Embryonic facial prominence (tissue), 1 donor: Measurements from ENCODE around the gene VTCN1.
A peak's percentile ranks its signal among the peaks of the same experiment; 100 is the strongest.
"Not testable (repeated sequence)": the region's sequence is repeated elsewhere in the genome, so short reads cannot be mapped to it uniquely, and the experiment has no call there.

Experiments used
- DNase-seq: peaks from one replicate; pipeline ENCODE4 v3.0.0-alpha.2; 2016; ENCODE audit errors: extremely low spot score

The VTCN1 gene

DNA sequence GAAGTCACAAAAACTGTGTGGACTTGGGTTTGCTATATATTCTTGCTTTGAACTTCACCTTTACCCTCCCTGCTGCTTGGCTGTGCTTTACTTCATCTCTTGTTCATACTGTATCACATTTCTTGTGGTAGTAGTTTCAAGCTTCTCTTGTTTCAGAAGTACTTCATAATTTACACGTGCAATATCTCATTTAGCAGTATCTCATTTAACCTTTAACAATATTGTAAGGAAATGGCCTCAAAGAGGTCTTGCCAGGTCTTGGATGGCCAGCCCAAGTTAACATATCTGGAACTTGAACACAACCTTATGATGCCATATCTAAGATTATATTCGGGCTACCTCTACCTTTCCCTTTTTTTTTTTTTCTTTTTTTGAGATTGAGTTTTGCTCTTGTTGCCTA lies 87.5 kb downstream of the VTCN1 start:
- no peak for DNase-seq

- DNase-seq: no peak
Measured at GRCh38 chr1:117122330-117123025, 88.2 kb downstream of the VTCN1 start.

DNA sequence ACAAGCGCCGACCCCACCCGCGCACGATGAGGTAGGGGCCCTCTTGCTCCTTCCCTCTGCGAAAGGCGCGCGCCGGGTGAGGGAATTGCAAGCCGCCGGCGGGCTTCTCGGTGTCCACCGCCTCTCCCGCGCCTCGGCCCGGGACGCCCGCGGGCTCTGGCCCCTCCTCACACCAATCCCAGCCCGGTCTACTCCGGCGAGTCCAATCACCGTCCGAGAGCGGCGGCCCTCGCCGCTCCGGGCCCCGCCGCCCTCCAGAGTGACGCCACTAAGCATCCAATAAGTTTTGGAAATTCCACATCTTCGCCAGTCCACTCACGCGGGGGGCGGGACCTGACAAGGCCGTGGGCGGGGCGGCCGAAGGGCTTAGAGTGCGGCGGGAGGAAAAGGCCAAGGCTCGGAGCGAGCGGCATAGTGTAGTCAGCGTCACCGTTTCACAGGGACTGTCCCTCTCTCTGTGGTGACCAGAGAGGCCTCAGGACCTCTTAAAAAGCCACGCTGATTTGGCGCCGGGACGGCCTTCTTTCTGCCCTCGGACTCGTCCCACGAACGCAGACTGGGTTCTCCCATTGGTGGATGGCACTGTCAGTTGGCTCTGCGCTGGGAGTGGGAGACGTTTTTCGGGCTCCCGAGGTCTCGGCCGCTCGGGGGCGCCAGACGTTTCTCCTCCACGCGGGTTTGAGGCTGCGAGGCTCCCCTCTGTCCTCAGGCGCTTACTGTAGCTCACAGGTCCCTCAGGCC lies 89.0 kb downstream of the VTCN1 start, which contains the start of gene TRIM45:
TSS of gene TRIM45 (minus strand) at position 161 of the 741 bp plus-strand sequence. CDS start 548 bp downstream, outside the sequence.
- peak; percentile 91 for DNase-seq

- peak; percentile 47 for DNase-seq
Measured at GRCh38 chr1:117120774-117121588, 89.7 kb downstream of the VTCN1 start.

GRCh38 chr1:117119144-117119543 lies 91.6 kb downstream of the VTCN1 start:
- not testable (repeated sequence) for DNase-seq

GRCh38 chr1:117118137-117118536 lies 92.6 kb downstream of the VTCN1 start:
- no peak for DNase-seq

DNA sequence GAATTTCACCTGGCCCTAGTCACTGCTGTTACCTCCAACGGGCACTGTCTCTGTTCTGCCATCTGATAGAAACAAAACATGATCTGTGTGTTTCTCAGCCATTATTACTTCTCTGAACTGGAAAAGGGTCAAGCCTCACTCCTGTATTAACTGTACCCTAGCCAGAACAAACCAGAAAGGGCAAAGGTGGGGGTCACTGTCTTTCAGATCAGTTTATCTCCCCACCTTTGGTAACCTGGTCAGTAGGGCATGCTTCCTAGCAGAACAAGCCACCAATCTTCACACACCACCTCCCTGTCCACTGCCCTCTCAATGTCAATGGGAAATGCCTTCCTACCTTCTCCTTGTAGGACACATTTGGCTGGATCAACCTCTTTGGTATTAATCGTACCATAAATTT lies 93.0 kb downstream of the VTCN1 start:
- no peak for DNase-seq

GRCh38 chr1:117116784-117117130 lies 94.0 kb downstream of the VTCN1 start:
- no peak for DNase-seq

GRCh38 chr1:117116090-117116783 lies 94.5 kb downstream of the VTCN1 start:
- no peak for DNase-seq

GRCh38 chr1:117114877-117115276 lies 95.8 kb downstream of the VTCN1 start:
- DNase-seq: no peak

GRCh38 chr1:117113199-117113598 lies 97.5 kb downstream of the VTCN1 start:
- DNase-seq: no peak

DNA sequence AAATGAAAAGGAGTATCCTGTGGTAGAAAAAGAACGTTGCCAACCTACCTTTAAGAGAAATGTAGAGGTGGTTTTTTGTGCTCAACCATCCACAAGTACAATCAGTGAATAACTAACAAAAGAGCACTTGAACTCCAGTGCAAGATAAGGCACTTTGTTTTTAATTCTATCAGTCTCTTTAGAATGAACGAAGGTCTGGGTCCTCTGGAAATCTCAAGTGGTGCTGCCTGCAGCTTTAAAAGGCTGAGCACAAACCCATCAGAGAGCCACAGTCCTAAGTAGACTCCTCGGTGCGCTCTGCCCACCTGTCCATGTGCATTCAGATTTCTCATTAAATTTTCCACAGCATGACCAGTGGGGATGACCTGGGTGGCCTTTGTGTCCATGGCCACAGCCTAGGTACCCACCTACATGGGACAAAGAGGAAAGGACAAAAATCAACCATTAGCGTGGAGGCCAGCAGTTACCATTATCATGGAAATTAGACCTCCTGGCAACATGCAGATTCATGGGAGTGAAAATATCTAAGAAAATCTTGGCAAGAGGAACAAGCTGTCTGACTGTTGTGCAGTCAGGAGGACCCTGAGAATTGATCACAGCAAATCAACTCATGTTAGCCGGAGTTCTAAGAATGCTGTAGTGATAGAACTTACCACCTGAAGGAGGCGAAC lies 98.5 kb downstream of the VTCN1 start:
- no peak for DNase-seq

DNA sequence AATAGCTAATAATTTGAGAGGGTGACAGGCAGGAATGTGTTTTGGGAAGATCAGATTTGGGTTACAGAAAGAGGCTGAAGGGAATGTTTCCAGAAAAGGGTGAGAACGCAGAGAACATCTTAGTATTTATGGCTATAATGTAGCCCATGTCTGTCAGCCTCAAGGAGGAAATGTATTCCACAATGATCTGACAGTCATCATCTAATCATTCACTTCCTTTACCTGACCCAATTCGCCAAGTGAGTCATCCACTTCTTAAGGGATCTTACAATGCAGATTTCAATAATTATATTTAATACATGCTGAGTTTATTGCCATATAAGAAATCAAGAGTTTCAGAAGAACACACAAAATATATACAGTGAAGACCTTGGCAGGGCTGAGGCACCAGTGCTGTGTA lies 100.0 kb downstream of the VTCN1 start:
- no peak for DNase-seq

DNA sequence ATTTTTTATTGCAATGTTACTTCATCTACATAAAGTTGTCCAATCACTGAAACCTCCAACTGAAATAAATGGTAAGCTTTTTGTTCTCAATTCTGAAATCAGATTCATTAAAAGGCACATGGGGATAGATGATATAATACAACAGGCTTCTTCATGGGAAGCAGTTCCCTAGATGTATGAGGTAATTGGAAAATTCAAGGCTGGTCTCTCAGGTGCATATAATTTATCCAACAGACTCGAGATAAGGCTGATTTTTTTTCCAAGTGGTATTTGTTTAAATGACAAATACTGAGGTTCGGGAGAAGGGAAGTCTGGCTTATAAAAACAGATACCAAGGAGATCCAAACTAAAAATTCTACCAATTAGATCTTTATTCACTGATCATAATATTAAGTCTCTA lies 103.4 kb downstream of the VTCN1 start:
- no peak for DNase-seq

GRCh38 chr1:117106478-117106877 lies 104.2 kb downstream of the VTCN1 start:
- DNase-seq: no peak

- no peak for DNase-seq
Measured at GRCh38 chr1:117105722-117106121, 105.0 kb downstream of the VTCN1 start.

DNA sequence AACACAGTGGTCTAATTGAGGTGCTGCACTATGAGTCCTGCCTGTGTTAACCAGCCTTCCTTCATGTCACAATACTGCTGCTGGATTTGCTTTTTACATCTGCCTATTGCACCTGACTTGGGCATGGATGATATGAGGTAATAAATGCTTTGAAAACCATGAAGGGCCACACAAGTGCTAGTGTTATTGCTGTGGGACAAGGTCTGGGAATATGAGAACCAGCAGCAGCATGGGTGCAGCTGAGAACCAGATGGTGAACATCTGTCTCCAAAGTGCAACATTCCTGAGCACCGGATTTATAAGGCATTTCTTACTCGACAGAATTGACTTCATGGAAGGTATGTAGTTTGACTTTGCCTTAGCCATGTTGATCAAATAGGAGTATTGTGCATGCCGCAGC lies 105.7 kb downstream of the VTCN1 start:
- DNase-seq: no peak

GRCh38 chr1:117101858-117102257 lies 108.9 kb downstream of the VTCN1 start:
- DNase-seq: not testable (repeated sequence)

DNA sequence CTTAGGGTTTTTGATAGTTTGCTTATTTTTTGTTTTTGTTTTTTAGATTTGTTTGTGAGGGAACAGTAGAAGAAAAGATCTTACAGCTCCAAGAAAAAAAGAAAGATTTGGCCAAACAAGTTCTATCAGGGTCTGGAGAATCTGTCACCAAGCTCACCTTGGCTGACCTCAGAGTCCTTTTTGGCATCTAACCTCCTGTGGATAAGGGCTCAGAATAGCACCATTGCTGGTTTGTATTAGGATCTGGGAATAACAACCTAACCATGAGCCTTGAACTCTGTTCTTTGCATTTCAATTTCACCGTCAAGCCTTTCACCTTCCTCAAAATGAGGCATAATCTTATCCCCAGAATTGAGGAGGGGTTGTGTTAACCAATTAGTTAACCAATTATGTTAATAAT lies 109.4 kb downstream of the VTCN1 start:
- no peak for DNase-seq

GRCh38 chr1:117098287-117098890 lies 112.3 kb downstream of the VTCN1 start:
- no peak for DNase-seq

- no peak for DNase-seq
Measured at GRCh38 chr1:117097443-117097842, 113.3 kb downstream of the VTCN1 start.
